CD4-positive, alpha-beta T cell treated with Interleukin-17A for 1 hour (primary cell): Measurements from ENCODE around the gene ELF2.
A peak's percentile ranks its signal among the peaks of the same experiment; 100 is the strongest.
"Not testable (repeated sequence)": the region's sequence is repeated elsewhere in the genome, so short reads cannot be mapped to it uniquely, and the experiment has no call there.

Experiments
- DNase-seq: peaks from one replicate; pipeline ENCODE4 v3.0.0-alpha.2; 2020

Gene ELF2

DNA sequence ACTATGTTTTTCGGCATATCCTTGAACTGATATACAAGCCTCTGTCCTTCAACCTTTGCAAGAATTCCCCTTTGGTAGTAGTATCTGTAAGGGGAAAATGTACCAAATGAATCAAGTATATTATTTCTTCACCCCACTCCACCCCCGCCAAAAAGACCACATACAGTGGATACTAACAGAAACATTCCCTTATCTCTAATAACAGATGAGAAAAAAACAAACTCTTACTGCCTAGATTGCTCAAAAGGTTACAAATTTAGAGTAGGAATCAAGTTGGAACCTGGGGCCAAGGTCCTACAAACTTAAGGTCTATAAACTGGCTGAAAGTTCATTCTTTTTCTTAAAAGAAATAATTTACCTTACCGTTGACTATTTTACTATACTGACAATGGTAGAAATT, 116.4 kb downstream of the ELF2 start:
- DNase-seq, result no peak

- not testable (repeated sequence) for DNase-seq
Measured at GRCh38 chr4:139059026-139059425, 118.0 kb downstream of the ELF2 start.

- no peak for DNase-seq
Measured at GRCh38 chr4:139054791-139055505, 122.1 kb downstream of the ELF2 start.

DNA sequence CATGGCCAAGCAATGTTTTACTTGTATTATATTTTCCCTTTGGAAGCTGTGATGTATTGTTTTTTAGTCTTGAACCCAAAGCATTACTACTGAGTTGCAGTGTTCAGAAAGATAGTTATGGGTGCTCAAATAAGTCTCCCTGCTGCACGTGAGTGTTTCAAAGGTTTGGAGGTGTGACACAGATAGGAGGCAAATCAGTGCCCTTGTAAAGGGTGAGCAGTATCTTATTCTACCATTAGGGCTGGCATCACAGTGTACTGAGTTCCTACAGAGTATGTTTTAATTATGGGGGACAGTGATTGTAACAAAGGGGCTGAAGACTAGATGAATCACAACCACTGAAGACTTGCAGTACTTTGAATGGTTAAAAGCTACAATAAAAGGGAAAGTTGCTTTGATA, 123.1 kb downstream of the ELF2 start:
- no peak for DNase-seq

DNA sequence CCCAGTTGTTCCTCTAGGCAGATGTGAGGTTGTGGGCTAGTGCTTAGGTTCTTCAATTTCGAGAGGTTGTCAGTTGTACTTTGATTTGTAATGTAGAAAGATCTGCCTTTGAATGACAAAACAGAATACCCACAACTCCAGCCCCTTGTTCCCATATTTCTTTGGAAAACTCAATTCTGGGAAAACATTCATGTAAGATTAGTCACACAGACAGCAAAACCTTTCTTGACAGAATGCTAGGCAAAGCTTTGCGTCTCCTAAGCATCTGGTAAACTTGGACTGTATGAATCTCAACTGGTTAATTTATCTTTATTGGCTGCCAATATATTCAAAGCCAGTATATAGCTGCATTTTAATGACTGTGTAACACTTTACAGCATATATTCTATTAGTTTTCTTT, 126.6 kb downstream of the ELF2 start:
- no peak for DNase-seq

- no peak for DNase-seq
Measured at GRCh38 chr4:139048026-139048425, 129.0 kb downstream of the ELF2 start.

DNA sequence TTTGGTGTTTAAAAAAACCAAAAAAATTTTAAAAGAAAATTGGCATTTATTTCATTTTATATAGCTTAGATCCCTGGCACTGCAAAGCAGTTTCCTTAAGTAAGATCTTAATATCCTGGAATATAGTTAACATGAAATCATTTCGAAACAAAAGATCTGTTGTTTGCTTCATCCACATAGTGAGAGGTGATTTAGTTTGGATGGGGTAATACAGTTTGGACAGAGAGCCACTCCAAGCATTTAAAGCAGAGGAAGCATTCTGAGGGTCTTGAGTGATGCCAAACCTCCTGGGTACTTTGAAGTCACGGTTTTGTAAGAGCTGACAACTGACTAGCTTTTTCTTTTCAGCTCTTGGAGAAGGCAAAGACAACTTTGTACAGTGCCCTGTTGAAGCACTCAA, 132.7 kb downstream of the ELF2 start:
- DNase-seq, result no peak

- DNase-seq, result no peak
Measured at GRCh38 chr4:139042981-139043460, 134.0 kb downstream of the ELF2 start.

- no peak for DNase-seq
Measured at GRCh38 chr4:139038874-139039443, 138.1 kb downstream of the ELF2 start.

DNA sequence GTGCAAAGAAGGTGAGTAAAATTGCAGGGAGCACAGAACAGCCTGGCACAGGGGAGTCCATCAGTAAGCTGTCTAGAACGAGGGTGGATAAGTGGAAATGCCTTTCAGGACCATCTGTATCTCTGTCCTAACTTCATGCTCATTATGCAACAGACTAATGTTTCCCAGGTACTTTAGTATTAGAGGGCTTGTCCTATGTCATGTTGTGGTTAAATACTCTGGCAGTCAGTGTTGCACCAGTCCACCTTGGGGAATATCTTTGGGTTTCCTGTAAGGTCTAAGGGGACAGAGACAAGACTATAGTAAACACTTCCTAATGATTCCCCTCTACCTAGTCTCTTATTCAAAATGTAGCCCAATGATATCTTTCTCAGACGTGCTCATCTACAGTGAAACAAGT, 140.1 kb downstream of the ELF2 start:
- DNase-seq, result no peak

GRCh38 chr4:139035650-139036049, 141.4 kb downstream of the ELF2 start:
- no peak for DNase-seq

DNA sequence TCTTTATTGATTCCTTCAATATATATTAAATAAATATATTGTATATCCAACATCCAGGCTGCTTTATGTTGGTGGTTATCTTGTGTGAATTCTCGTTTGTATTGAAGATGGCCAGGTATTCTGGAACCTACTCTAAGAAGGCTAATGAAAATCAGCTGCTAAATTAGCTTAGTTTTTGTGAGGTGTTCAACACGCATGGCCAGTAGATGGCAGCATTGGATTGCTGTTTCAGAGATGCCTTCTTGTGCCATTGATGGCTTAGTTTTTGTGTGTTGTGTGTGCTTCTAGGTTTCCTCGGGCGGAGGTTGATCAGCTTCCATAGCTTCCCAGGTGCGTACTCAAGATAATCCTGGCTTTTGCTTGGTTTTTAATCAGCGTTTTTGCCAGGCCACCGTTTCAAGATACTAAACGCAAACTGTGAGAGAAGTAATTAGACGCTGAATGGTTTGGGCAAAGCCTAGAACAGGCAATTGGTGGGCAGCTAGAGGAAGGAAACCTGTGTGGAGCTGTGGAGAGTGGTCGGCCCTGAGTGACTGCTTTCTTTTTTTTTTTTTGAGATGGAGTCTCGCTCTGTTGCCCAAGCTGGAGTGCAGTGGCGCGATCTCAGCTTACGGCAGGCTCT, 146.3 kb downstream of the ELF2 start:
- DNase-seq, result peak; percentile 84

GRCh38 chr4:139029866-139030363, 147.1 kb downstream of the ELF2 start:
- DNase-seq, result not testable (repeated sequence)

- DNase-seq, result no peak
Measured at GRCh38 chr4:139028191-139028661, 148.8 kb downstream of the ELF2 start.

DNA sequence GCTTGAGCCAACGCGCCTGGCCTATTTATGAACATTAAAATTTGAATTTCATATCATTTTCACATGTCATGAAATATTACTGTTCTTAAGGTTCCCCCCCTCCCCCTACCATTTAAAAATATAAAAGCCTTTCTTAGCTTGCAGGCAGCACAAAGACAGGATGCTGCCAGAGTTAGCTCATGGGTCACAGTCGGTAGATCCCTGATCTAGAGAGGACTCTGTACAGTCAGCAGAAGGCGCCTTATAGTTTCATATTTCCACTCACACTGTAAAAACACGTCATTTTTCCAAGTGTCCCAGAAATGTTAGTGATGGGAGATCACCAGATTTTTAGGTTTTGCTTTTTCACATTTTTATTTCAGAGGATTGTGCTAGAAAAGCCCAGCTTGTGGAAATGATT, 149.2 kb downstream of the ELF2 start:
- no peak for DNase-seq

GRCh38 chr4:139025841-139026240, 151.2 kb downstream of the ELF2 start:
- no peak for DNase-seq

GRCh38 chr4:139024686-139025085, 152.3 kb downstream of the ELF2 start:
- no peak for DNase-seq

- no peak for DNase-seq
Measured at GRCh38 chr4:139022835-139023234, 154.2 kb downstream of the ELF2 start.

DNA sequence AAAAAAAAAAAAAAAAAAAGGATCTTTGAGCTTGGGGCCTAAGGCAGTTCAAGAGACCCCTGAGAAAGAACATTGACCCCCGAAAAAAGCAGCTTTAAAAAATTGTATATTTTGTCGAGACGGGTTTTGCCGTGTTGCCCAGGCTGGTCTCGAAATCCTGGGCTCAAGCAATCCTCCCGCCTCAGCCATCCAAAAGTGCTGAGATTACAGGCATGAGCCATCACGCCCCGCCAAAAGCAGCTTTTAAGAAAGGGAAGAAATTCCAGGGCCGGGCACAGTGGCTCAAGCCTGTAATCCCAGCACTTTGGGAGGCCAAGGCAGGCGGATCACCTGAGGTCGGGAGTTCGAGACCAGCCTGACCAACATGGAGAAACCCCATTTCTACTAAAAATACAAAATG, 155.9 kb downstream of the ELF2 start:
- not testable (repeated sequence) for DNase-seq

GRCh38 chr4:139020384-139020783, 156.6 kb downstream of the ELF2 start:
- DNase-seq, result no peak

GRCh38 chr4:139018971-139019758, 157.9 kb downstream of the ELF2 start:
- no peak for DNase-seq

DNA sequence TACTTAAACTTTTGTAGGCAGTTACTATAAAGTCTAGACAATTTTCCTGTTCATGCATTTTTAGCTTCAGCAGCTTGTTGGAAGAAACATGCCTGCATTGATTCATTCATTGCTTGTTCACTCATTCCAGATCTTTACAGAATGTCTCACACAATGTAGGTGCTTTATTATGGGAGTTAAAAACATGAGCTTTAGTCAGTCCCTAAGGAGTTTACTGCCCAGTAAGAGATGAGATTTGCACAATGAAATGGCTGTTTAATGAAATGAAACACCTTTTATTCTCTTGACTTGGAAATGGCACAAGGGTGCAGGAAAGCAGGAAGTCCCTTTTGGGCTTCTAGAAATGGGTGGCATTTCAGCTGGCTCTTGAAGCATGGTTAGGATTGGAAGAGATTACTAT, 158.5 kb downstream of the ELF2 start:
- no peak for DNase-seq

DNA sequence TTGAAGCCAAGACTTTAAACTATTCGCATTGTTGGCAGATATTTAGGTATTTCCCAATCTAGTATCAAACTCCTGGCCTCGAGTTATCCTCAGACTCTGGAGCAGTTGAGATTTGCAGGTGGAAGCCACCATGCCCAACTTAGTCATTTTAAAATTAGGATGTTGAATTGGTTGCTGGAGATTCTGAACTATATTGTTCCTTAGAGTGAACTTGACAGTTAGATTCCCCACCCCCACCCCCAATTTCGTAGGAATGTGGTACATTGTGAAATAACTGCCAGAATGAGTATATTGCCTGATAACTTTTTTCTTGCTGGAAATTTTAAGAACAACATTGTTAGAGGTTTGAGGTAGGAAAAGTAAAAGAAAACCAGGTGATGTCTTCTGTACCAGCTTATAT, 159.2 kb downstream of the ELF2 start:
- no peak for DNase-seq
